GM12864 (cell line): ENCODE results near the gene CAMK2D.

Experiments
- DNase-seq: peaks from one replicate; pipeline ENCODE4 v3.0.0-alpha.2; 2011; ENCODE audit warnings: low read depth
- H3K4me3 ChIP-seq: 2 replicates; pipeline ENCODE4 v1.5.1; 2011; ENCODE audit warnings: mild to moderate bottlenecking, low read depth, low read length, control low read depth
- CTCF ChIP-seq: IDR thresholded peaks from 2 replicates; pipeline ENCODE4 v1.5.1; 2011; ENCODE audit warnings: low read depth, mild to moderate bottlenecking, moderate library complexity, low read length, control low read depth, inconsistent platforms; ENCODE audit errors: missing control alignments

The CAMK2D gene

GRCh38 chr4:113525521-113525920, 236.0 kb downstream of the CAMK2D start:
- no peak for TF ChIP-seq CTCF
- no peak for DNase-seq
- no peak overlapping the region for H3K4me3 ChIP-seq

DNA sequence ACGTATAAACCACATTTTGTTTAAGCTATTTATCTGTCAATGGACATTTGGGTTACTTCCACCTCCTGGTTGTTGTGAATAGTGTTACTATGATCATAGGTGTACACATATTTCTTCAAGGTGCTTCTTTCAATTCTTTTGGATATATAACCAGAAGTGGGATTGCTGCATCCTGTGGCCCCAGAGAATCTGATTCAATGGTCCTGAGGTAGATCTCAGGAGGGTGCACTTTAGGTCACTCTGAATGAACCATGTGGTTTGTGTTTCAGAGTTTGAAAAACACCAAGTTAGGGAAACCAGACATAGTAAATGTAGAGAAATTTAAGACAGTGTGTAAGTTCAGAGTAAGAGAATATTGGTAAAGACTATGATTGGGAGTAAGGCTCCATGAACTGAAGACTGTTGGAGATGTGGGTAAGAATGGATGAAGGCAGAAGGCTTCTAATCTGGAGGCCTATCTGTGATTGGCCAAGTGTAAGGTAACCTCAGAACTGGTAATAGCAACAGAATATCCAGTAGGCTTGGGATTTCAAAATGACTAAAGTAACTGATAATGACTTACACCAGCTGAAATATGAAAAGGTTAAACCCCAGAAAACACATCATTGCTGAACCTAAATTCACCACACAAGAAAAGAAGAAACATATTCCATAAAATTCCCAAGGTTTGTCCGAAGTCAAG, 236.9 kb downstream of the CAMK2D start:
- DNase-seq: no peak
- no peak for TF ChIP-seq CTCF
- no peak overlapping the region for H3K4me3 ChIP-seq

- peak; percentile 16 for DNase-seq
- TF ChIP-seq CTCF: no peak
- no peak overlapping the region for H3K4me3 ChIP-seq
Measured at GRCh38 chr4:113524096-113524495, 237.4 kb downstream of the CAMK2D start.

- H3K4me3 ChIP-seq: no peak overlapping the region
- DNase-seq: no peak
- TF ChIP-seq CTCF: no peak
Measured at GRCh38 chr4:113522433-113522832, 239.1 kb downstream of the CAMK2D start.

DNA sequence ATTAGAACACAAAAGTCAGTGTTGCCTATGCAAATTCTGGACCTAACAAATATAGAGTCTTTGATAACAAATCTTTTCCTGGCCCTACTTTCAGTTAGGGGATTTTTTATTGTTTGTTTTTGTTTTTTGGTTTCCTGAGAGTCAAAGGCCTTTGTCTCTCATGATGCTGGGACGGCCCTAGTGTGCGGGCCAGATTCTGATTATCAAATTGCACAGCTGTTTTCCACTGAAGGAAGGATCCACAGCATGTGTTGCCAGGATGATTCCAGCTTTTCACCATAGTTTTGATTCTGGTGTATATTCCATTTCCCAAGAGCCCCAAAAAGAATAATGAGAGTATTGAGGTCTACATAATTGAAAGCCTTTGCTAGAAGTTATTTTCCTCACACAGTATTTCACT, 248.2 kb downstream of the CAMK2D start:
- no peak for TF ChIP-seq CTCF
- H3K4me3 ChIP-seq: no peak overlapping the region
- DNase-seq: no peak

- DNase-seq: no peak
- TF ChIP-seq CTCF: no peak
- no peak overlapping the region for H3K4me3 ChIP-seq
Measured at GRCh38 chr4:113512880-113513279, 248.7 kb downstream of the CAMK2D start.

DNA sequence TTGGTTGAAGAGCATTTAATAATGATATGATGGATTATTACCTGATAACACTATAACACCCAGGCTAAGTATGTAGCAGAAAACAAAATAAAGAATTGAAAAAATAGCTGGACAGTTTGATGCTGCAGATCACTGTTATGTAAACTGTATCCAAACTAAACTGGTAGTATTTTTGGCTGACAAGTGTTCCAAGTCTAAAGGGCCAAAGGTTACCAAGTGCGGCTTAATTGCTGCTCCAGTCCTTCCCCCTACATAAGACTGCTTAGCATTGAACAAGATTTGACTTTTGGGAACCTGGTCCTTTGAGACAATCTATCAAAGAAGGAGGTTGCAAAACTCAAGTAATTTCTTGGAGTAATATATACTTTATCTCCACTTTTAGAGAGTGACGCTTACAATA, 249.6 kb downstream of the CAMK2D start:
- DNase-seq: no peak
- TF ChIP-seq CTCF: no peak
- H3K4me3 ChIP-seq: no peak overlapping the region
